NCI-H226 (cell line): Measurements from ENCODE around the gene RHOT2.

Experiments used
- DNase-seq: peaks from one replicate; pipeline ENCODE4 v3.0.0-alpha.2; 2015

RHOT2 gene

DNA sequence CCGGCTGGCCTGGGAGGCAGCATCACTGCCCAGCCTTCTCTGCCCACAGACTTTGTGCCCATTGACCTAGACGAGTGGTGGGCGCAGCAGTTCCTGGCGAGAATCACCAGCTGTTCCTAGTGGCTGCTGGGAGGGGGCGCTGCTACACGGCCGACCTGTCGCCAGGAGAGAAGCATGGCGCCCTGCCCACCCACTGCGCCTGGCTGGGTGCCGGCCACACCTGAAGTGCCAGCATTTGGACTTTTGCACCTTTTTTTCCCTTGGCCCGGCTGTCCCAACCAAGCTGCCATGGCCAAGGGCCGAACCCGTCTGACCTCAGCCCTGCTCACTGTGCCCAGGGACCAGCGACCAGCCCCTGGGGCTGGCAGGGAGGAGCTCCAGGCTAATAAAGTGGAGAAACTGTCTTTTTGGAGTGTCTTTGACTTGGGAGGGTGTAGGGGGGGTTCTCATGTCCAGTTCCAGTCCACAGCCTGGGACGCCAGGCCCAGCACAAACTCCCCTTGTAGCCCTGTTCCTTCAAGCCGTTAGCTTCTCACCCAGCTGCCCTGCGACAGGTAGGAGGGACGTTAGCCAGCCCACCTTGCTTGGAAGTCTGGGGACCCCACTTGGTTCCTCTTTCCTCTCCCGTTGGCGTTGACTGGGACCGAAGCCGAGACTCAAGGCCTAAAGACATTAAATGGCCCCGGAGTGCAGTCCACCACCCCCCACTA lies 19.7 kb upstream of the RHOT2 start:
- DNase-seq: no peak

DNA sequence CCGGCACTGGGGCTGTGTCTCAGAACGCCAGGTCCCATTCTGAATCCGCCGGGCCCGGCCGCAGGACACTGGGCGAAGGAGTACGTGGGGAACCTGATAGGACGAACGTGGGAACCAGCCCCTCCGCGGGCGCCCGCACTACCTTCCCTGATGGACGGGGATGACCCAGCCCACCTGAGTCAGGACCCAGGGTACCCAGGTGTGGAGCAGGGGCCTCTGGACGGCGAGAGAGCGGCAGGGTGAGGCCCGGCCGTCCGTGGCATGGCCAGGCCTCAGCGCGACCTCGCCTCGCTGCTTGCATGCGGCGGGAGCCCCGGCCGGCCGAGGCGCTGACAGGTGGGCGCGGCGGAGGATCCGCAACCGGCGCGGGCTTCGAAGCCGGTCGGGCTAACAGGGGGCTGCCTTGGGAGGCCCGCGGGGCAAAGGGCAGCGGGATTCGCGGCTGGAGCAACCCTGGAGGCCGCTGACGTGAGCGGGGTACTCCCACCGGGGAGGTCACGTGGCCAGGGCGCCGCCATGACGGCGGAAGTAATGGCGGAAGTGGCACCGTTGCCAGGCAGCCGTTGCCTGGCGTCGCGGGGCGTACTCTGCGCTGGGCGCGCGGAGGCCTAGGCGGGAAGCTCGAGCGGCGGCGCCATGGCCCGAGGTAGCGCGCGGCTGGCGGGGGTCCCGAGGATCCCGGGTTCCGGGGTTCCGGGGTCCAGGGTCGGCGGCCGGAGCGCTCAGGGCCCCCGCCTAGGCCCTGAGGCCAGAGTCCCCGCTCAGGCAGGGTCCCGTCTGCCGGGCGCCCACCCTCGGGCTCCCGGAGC lies 18.9 kb upstream of the RHOT2 start, which contains the start of gene WDR90:
TSS of gene WDR90 (plus strand) at position 585 of the 809 bp plus-strand sequence. CDS start at position 637, 52 bp downstream.
- peak; percentile 88 for DNase-seq

DNA sequence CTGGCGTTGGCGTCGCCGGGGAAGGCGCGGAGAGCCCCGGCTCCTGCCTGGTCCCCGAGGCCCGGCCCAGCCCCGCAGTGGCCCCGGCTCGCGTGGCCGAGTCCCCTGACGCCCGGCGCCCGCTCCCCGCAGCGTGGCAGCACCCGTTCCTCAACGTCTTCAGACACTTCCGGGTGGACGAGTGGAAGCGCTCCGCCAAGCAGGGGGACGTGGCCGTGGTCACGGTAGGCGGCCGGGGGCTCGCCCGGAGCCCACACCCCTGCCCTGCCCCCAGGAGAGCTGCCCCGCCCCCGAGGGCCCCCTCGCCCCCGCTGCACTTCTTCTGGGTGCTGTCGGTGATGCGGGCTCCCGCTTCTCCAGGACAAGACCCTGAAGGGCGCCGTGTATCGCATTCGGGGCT lies 18.3 kb upstream of the RHOT2 start:
- no peak for DNase-seq

DNA sequence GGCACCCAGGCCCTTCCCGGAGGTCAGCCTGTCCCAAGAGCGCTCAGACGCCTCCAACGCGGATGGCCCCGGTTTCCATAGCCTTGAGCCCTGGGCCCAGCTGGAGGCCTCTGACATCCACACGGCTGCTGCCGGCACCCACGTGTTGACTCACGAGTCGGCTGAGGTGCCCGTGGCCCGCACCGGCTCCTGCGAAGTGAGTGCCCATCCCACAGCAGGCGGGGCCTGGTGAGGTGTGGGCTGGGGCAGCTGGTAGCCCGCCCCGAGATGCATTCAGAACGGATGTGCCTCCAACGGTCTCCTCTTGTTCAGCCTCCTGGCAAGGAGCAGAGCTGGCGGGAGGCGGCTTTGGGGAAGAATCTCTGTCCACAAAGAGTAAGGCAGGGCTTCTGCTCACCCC lies 16.1 kb upstream of the RHOT2 start:
- DNase-seq: peak; percentile 80

DNA sequence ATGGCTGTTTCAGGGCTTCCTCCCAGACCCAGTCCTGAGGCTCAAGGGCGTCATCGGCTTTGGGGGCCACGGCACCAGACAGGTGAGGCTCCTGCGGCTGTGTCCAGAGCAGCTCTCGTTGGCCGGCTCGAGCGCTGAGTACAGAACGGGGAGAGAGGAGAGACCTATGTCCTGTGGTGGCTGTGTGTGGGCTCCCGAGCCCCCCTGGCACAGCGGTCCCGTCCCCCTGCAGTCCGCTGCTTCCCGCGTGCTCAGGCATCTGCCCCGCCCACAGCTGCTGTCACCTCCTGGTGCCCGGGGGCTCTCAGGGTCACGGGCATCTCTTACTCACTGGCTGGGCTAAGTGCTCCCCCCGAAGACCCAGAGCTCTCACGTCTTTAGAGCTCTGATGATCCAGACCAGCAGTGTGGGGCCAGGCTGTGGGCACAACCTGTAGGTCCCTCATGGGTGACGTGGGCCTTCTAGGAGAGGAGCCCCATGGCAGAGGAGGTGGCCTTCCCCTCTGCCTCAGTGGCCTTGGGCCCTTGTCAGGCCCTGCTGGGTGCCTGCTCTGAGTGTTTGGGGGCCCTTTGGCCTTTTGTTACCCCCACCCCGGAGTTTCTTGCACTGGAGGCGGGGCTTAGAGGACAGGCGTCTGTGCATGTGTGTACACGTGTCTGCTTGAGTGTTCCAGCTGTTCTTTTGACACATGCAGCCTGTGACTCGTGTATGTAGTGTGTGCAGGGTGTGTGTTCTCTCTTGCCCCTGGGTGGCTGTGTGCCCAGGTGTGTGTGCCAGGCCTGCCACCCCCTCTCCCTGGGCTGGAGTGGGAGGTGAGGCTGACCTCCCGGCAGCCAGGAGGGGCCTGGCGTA lies 15.3 kb upstream of the RHOT2 start:
- no peak for DNase-seq

DNA sequence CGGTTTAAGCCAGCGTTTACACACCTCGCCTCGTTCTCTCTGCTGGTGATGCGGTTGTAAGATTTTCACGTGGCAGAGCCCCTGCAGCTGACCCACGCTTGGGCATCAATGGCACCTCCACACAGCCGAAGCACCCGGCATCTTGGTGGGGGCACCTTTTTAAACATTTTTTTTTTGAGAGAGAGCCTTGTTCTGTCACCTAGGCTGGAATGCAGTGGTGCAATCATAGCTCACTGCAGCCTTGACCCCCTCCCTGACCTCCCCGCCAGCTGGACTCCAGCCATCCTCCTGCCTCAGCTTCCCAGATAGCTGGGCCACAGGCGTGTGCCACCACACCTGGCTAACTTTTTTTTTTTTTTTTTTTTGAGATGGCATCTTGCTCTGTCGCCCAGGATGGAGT lies 13.9 kb upstream of the RHOT2 start:
- DNase-seq: no peak

DNA sequence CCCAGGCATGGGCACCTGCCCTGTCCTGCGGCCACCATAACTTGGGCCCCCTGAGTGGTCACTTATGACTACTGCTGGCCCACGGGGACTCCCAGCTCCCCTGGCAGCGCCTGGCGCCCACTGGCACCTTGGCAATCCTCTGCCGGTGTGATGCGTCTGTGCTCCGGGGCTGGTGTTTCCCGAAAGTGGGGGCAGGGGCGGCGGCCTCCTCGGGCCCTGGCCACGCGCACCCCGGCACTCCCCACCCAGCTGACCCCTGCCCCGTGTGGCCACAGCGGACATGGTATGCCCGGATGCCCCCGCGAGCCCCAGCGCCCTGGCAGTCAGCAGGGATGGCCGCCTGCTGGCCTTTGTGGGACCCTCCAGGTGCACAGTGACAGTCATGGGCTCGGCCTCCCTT lies 10.4 kb upstream of the RHOT2 start:
- no peak for DNase-seq

DNA sequence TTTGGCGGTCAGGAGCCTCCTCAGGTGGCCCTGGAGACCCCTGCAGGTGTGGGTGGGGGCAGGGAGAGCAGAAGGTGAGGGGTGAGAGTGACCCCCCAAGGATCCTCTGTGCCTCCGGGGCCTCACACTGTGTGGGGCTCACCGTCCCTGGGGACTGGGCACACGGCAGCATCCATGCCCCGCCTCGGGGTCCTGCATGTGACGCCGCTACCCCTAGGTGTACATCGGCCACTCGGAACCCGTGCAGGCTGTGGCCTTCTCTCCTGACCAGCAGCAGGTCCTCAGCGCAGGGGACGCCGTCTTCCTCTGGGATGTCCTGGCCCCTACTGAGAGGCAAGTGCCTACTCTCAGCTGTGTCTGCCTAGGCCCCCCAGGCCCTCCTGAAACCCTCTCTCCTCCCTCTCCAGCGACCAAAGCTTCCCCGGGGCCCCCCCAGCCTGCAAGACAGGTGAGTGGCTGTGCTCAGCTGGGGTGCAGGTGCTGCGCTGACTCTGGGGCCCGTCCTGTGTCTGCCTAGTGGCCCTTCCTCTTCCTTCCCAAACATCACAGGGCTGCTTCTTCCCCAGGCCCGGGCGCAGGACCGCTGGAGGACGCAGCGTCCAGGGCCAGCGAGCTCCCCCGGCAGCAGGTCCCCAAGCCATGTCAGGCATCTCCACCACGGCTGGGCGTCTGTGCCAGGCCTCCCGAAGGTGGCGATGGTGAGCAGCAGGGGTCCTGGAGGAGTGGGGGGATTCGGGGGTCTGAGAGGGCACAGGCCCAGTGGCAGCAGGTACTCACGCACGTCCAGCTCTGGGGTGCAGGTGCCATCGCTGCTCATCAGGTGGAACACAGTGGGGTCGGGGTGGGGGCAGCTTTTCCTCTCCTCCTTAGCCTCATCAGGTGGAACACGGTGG lies 9.0 kb upstream of the RHOT2 start:
- no peak for DNase-seq

DNA sequence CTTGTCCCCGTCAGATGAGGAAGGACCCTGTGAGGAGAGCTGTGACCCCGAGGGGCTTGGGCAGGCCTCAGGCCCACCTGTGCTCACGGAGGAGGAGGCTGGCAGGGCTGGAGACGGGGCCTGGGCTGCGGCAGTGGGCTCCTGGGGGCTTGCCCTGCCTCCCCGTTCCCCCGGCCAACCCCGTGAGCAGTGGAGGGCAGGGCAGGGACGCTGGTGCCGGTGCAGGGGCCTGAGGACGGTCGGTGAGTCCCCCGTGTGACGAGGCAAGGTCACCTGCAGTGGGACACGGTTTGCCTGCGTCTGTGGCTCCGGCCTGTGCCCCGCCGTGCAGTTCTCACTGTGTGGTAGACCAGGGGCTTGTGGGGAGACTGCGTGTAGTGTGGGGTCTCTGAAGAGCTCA lies 8.3 kb upstream of the RHOT2 start:
- no peak for DNase-seq

DNA sequence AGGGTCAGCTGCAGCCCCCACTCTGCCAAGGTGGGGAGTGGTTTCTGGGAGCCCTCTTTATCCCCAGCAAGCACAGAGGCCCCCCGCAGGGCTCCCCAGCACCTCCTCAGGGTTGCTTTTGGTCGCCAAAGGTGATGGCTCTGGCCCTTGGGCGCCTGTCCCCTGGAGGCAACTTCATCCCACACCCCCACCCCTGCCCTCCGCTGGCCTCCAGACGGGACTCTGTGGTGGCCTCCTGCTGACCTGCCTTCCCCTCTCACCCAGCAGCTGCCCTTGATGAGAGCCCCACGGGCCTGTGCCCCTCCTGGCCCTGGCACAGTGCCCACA lies 7.8 kb upstream of the RHOT2 start:
- DNase-seq: no peak

DNA sequence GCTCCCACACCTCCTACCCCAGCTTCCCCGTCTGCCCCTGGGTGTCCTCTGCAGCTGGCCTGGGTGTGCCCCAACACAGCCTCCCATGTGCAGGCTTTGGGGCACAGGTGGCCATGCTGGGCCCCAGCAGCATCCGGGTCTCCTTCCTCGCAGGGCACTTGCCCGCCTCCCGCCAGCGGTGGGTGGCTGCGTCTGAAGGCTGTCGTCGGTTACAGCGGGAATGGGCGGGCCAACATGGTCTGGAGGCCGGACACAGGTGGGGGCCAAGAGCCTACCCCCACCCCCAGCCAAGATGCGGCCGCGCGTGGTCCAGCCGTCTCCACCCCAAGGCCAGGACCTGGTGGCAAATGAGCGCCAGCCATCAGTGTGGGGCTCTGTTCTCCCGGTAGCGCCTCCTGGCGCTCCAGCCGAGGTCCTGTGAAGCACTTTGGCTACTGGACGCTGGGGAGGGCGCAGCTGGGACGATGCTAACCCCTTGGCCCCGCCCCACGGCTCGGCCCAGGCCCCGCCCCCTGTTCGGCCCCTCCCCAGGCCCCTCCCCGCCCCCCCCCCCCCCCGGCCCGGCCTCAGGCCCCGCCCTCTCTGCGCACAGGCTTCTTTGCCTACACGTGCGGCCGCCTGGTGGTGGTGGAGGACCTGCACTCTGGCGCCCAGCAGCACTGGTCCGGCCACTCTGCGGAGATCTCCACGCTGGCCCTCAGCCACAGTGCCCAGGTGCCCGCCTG lies 7.3 kb upstream of the RHOT2 start:
- DNase-seq: peak; percentile 75

DNA sequence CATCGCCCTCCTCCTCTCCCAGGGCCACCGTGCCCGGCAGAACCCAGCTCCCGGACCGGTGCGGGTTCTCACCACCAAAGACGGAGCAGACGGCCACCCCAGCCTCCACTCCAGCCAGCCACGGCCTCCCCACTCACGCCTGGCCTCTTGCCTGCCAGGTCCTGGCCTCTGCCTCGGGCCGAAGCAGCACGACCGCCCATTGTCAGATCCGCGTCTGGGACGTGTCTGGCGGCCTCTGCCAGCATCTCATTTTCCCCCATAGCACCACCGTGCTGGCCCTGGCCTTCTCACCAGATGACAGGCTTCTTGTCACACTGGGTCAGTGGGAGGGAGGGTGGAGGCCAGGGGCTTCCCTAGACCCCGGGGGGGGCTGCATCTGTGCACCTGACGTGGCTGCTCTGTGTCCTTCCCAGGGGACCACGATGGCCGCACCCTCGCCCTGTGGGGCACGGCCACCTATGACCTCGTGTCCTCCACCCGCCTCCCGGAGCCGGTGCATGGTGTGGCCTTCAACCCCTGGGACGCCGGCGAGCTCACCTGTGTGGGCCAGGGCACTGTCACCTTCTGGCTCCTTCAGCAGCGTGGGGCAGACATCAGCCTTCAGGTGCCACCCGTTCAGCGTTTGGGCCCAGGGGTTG lies 6.6 kb upstream of the RHOT2 start:
- DNase-seq: no peak

DNA sequence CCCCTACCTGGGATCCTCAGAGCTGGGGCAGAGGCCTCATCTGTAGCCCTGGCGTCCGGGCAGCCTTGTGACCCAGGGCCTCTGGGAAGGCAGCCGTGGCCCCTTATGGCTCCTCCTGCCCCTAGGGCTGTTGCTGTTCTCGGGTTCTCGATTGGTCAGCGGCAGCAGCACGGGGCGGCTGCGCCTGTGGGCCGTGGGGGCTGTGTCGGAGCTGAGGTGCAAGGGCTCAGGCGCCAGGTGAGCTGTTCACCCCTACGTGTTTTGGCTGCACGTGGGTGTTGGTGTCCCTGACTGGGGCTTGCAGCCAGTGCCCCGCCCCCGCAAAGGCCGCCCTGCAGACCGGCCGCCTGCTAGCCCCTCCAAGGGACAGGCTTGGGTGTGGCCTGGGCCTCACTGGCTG lies 5.8 kb upstream of the RHOT2 start:
- DNase-seq: no peak

DNA sequence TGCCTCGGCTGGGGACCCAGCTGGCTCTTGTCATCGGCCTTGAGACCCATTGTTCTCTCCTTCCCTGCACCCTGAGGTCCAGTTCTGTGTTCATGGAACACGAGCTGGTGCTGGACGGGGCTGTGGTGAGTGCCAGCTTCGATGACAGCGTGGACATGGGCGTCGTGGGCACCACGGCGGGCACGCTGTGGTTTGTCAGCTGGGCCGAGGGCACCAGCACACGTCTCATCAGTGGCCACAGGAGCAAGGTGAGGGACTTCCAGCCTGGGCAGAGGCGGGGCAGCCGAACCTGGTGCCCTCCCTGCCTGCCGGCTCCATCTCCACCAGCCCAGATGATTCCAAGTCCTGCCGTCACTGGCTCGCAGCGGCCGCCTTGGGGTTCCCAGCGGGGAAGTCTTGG lies 5.3 kb upstream of the RHOT2 start:
- DNase-seq: no peak

DNA sequence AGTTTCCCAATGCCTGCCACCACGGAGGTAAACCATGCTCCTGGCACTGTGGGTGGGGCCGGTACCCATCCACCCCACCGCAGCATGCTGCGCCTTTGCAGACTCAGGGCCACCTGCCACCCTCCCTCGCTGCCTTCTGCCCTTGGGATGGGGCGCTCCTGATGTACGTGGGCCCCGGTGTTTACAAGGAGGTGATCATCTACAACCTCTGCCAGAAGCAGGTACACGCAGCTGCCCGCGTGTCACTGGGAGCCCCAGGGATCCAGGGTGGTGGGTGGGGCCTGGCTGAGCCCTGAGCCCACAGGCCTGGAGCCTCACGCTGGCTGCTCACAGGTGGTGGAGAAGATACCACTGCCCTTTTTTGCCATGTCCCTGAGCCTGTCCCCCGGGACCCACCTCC lies 1.4 kb upstream of the RHOT2 start:
- DNase-seq: no peak

DNA sequence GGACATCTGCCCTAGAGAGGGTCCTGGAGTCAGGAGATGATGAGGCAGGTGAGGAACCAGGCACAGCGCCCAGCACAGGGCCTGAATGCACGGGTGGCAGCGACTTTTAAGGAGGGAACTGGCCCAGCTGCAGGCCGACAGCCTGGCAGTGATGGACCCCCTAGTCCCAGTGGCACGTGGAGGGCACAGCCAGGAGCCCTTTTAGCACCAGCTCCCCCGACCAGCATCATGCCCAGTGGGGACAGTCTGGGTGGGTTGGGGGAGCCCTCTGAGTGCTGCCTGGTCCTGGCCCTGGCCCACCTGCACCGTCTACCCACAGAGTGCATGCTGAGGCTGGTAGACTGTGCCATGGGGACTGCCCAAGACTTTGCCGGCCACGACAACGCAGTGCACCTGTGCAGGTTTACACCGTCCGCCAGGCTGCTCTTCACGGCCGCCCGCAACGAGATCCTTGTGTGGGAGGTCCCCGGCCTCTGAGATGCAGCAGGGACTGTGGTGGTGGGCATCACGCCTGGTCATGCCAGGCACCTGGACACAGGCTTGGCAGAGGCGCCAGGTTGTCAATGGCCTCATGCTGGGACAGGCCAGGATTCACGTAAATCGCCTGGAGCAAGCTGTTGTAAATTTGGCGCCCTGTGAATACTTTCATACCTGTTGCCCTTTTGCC lies 686 bp upstream of the RHOT2 start:
- no peak for DNase-seq

DNA sequence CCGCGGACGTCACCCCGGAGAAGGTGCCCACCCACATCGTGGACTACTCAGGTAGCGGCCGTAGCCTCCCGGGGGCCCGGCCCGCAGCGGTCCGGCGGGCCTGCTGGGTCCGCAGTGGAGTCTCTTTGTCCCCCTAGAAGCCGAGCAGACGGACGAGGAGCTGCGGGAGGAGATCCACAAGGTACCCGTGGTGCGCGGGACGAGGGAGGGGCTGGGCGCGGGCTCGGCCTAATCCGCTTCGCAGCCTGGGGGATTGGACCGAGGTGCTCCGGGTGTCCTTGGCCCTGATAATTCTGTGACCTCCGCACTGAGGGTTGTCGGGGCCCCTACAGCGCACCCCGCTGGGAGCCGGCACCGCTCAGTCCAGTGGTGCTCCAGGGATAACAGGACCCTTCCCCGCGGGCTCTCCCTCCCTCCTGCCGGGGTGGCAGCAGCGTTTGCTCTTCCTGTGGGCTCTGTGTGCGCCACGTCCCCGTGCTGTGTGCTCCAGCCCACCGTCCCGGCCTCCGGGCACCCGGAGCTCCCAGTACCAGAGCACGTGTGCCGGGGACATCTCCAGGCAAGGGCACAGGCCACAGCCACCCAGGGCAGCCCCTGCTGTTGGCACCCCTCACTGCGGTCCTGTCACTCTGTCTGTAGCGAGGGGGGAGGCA lies 713 bp downstream of the RHOT2 start:
- DNase-seq: no peak

DNA sequence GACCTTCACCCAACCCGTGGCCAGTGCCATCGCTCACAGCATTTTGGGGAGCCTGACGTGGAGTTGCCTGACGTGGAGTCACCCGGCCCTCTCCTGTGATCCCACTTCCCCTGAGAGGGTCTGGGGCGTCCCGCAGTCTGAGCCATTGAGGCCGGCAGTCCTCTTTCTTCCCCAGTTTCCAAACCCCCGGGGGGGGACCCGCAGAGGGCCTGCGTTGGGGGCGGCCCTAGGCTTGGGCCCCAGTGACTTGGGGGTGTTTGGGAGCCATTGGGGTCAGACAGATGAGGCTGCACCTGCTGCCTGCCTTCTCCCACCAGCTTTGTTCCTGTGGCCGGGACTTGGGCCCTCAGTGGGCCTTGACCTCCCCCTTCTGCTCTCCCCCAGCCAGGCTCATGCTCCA lies 1.7 kb downstream of the RHOT2 start:
- no peak for DNase-seq

DNA sequence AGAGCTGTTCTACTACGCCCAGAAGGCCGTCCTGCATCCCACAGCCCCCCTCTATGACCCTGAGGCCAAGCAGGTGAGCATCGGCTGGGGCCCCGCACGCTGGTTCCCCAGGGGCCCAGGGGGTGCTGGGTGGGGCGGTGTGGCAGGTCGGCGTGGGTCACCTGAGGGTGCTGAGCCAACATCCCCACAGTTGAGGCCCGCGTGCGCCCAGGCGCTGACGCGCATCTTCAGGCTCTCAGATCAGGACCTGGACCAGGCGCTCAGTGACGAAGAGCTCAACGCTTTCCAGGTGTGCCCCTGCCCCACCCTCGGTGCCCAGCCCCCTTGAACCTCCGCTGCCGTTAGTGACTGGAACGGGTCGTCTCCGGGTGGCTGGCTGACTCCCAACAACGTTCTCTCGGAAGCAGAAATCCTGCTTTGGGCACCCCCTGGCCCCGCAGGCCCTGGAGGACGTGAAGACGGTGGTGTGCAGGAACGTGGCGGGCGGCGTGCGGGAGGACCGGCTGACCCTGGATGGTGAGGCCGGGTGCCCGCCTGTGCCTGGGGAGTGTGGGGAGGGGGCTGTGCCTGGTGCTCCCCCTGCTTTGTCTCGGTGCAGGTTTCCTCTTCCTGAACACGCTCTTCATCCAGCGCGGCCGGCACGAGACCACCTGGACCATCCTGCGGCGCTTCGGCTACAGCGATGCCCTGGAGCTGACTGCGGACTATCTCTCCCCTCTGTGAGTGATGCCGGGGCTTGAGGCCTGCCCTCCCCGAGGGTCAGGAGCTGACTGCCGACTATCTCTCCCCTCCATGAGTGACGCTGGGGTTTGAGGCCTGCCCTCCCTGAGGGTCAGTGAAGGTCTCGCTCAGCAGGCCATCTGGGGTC lies 2.8 kb downstream of the RHOT2 start:
- no peak for DNase-seq
